HepG2 (cell line): ENCODE measurements around the gene MAP2K7. TPM values are rescaled to one million over a fixed set of nuclear protein-coding genes. Genes with fewer than 3 reads are reported as not detected.

ENCODE experiments used
- ATF7-NPFF ChIP-seq: sonication (generic); formaldehyde crosslinking; IDR thresholded peaks from 2 replicates; pipeline ENCODE4 v1.8.1; 2023; ENCODE audit warnings: mild to moderate bottlenecking, low read depth, missing genetic modification reagents, moderate library complexity
- HDAC2 ChIP-seq: sonication (generic); formaldehyde crosslinking; IDR thresholded peaks from 2 replicates; pipeline ENCODE4 v1.4.0; 2020; ENCODE audit warnings: missing genetic modification reagents
- HMG20B ChIP-seq: conservative IDR thresholded peaks from 2 replicates; pipeline ENCODE4 v1.6.1; 2016; ENCODE audit warnings: missing genetic modification reagents, missing compliant biosample characterization
- JDP2 ChIP-seq: sonication (generic); formaldehyde crosslinking; IDR thresholded peaks from 2 replicates; pipeline ENCODE4 v1.8.1; 2022; ENCODE audit warnings: missing genetic modification reagents, borderline replicate concordance
- KLF15 ChIP-seq: sonication (generic); formaldehyde crosslinking; IDR thresholded peaks from 2 replicates; pipeline ENCODE4 v1.8.1; 2023; ENCODE audit warnings: borderline replicate concordance, mild to moderate bottlenecking, inconsistent platforms, missing genetic modification reagents, mixed read lengths
- NFKBIZ ChIP-seq: IDR thresholded peaks from 2 replicates; pipeline ENCODE4 v1.6.1; 2018; ENCODE audit warnings: missing genetic modification reagents, missing compliant biosample characterization
- PTBP1 ChIP-seq: fragments of 200-400 bp; formaldehyde crosslinking; IDR thresholded peaks from 2 replicates; pipeline ENCODE4 v1.6.1; 2018; ENCODE audit warnings: low read length, low read depth; ENCODE audit not compliant: poor library complexity, severe bottlenecking
- REL ChIP-seq: sonication (generic); formaldehyde crosslinking; conservative IDR thresholded peaks from 2 replicates; pipeline ENCODE4 v1.8.0; 2022; ENCODE audit warnings: mild to moderate bottlenecking, missing genetic modification reagents, moderate library complexity
- SP2 ChIP-seq: sonication (generic); formaldehyde crosslinking; IDR thresholded peaks from 2 replicates; pipeline ENCODE4 v1.5.1; 2020; ENCODE audit warnings: mild to moderate bottlenecking, missing genetic modification reagents
- ZBTB40 ChIP-seq, 2 experiments: fragments of 450-650 bp in 1 of 2; sonication (generic) in 1 of 2; formaldehyde crosslinking in 1 of 2; IDR thresholded peaks; 2 replicates each; pipeline versions ENCODE4 v1.6.1 to v1.8.0; 2016 to 2022; ENCODE audit warnings: antibody characterized with exemption in 1 of 2, mild to moderate bottlenecking in 1 of 2, missing genetic modification reagents in 1 of 2
- ZNF230 ChIP-seq: sonication (generic); formaldehyde crosslinking; IDR thresholded peaks from 2 replicates; pipeline ENCODE4 v1.4.0; 2020; ENCODE audit warnings: mild to moderate bottlenecking, missing genetic modification reagents
- ZNF543 ChIP-seq: sonication (generic); formaldehyde crosslinking; IDR thresholded peaks from 2 replicates; pipeline ENCODE4 v1.4.0; 2020; ENCODE audit warnings: mild to moderate bottlenecking, missing genetic modification reagents
- ZNF589 ChIP-seq: sonication (generic); formaldehyde crosslinking; conservative IDR thresholded peaks from 2 replicates; pipeline ENCODE4 v1.8.0; 2022; ENCODE audit warnings: mild to moderate bottlenecking, moderate library complexity, missing genetic modification reagents
- polyA plus RNA-seq, 8 experiments: library from polyadenylated mRNA; depleted of rRNA in 3 of 8; stranded (reverse) in 7 of 8; unstranded in 1 of 8; fragments of >200 nt; fragmentation: Illumina TruSeq in 4 of 8; extraction: Trizol in 4 of 8; gene quantifications; 2 replicates each; pipeline versions ENCODE4 v1.2.1 to v1.2.3, GENCODE V29; 2011 to 2016; ENCODE audit warnings: low read depth in 4 of 8, missing spikeins in 1 of 8, mixed read lengths in 1 of 8; ENCODE audit not compliant: insufficient read depth in 1 of 8
- total RNA-seq, 5 experiments: library from RNA; depleted of rRNA; stranded (reverse); fragments of >200 nt; fragmentation: Illumina TruSeq; extraction: Trizol; gene quantifications; 2 replicates each; pipeline ENCODE4 v1.2.3, GENCODE V29; 2016; ENCODE audit warnings: low read depth in 1 of 5
- TF ChIP-seq, protein P1 (sequence below): sonication (generic); formaldehyde crosslinking; IDR thresholded peaks from 2 replicates; pipeline ENCODE4 v1.8.1; 2023; ENCODE audit warnings: missing genetic modification reagents, mild to moderate bottlenecking, borderline replicate concordance
- TF ChIP-seq, protein P2 (sequence below): sonication (generic); formaldehyde crosslinking; IDR thresholded peaks from 2 replicates; pipeline ENCODE4 v1.8.1; 2022; ENCODE audit warnings: mild to moderate bottlenecking, missing genetic modification reagents
- TF ChIP-seq, protein P3 (sequence below): IDR thresholded peaks from 2 replicates; pipeline ENCODE4 v1.6.1; 2016; ENCODE audit warnings: mild to moderate bottlenecking
- TF ChIP-seq, protein P4 (sequence below): IDR thresholded peaks from 2 replicates; pipeline ENCODE4 v1.6.1; 2018; ENCODE audit warnings: missing genetic modification reagents

MAP2K7 gene
- total and polyA plus RNA-seq, 2 of the 13 experiments (the other 11 are each of a cell fraction or from before 2014, with no cell fraction given), result 9.0 to 10.8 TPM

- TF ChIP-seq ATF7-NPFF (CRISPR knock-in tag), result no peak
- no peak for TF ChIP-seq PTBP1
- no peak for TF ChIP-seq KLF15
- TF ChIP-seq ZNF543 (CRISPR knock-in tag), result no peak
- TF ChIP-seq, protein P1, sequence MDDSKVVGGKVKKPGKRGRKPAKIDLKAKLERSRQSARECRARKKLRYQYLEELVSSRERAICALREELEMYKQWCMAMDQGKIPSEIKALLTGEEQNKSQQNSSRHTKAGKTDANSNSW (CRISPR knock-in tag), result no peak
- TF ChIP-seq ZBTB40 (IDR thresholded peaks at IDR 0.05), result no peak
- TF ChIP-seq ZBTB40 (CRISPR knock-in tag; IDR thresholded peaks at IDR 0.05), result no peak
- TF ChIP-seq, protein P2, sequence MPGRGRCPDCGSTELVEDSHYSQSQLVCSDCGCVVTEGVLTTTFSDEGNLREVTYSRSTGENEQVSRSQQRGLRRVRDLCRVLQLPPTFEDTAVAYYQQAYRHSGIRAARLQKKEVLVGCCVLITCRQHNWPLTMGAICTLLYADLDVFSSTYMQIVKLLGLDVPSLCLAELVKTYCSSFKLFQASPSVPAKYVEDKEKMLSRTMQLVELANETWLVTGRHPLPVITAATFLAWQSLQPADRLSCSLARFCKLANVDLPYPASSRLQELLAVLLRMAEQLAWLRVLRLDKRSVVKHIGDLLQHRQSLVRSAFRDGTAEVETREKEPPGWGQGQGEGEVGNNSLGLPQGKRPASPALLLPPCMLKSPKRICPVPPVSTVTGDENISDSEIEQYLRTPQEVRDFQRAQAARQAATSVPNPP (CRISPR knock-in tag), result no peak
- TF ChIP-seq, protein P3, sequence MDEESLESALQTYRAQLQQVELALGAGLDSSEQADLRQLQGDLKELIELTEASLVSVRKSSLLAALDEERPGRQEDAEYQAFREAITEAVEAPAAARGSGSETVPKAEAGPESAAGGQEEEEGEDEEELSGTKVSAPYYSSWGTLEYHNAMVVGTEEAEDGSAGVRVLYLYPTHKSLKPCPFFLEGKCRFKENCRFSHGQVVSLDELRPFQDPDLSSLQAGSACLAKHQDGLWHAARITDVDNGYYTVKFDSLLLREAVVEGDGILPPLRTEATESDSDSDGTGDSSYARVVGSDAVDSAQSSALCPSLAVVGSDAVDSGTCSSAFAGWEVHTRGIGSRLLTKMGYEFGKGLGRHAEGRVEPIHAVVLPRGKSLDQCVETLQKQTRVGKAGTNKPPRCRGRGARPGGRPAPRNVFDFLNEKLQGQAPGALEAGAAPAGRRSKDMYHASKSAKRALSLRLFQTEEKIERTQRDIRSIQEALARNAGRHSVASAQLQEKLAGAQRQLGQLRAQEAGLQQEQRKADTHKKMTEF, result peak; percentile 71; the same call in 1 of the 2 replicates
- TF ChIP-seq HDAC2 (CRISPR knock-in tag), result peak; percentile 52; the same call in 1 of the 2 replicates
- TF ChIP-seq JDP2 (CRISPR knock-in tag), result no peak
- TF ChIP-seq NFKBIZ (CRISPR knock-in tag), result no peak
- no peak for TF ChIP-seq HMG20B (CRISPR knock-in tag)
- TF ChIP-seq SP2 (CRISPR knock-in tag), result no peak
- no peak for TF ChIP-seq ZNF589 (CRISPR knock-in tag)
- TF ChIP-seq REL (CRISPR knock-in tag), result no peak
- no peak for TF ChIP-seq ZNF230 (CRISPR knock-in tag)
- TF ChIP-seq, protein P4, sequence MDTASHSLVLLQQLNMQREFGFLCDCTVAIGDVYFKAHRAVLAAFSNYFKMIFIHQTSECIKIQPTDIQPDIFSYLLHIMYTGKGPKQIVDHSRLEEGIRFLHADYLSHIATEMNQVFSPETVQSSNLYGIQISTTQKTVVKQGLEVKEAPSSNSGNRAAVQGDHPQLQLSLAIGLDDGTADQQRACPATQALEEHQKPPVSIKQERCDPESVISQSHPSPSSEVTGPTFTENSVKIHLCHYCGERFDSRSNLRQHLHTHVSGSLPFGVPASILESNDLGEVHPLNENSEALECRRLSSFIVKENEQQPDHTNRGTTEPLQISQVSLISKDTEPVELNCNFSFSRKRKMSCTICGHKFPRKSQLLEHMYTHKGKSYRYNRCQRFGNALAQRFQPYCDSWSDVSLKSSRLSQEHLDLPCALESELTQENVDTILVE (CRISPR knock-in tag), result no peak
These were observed 6.4 kb upstream of the MAP2K7 start (continued) for GRCh38 chr19:7897292-7897691.
